HG02973 (cell line): ENCODE measurements around the gene F8.
"Not testable (repeated sequence)": the region's sequence is repeated elsewhere in the genome, so short reads cannot be mapped to it uniquely, and the experiment has no call there.

Source experiments
- ATAC-seq: cut with Tn5 transposase; IDR thresholded peaks from one replicate; pipeline ENCODE4 v1.9.1; 2021; ENCODE audit warnings: moderate library complexity; ENCODE audit not compliant: unreplicated experiment

The F8 gene

DNA sequence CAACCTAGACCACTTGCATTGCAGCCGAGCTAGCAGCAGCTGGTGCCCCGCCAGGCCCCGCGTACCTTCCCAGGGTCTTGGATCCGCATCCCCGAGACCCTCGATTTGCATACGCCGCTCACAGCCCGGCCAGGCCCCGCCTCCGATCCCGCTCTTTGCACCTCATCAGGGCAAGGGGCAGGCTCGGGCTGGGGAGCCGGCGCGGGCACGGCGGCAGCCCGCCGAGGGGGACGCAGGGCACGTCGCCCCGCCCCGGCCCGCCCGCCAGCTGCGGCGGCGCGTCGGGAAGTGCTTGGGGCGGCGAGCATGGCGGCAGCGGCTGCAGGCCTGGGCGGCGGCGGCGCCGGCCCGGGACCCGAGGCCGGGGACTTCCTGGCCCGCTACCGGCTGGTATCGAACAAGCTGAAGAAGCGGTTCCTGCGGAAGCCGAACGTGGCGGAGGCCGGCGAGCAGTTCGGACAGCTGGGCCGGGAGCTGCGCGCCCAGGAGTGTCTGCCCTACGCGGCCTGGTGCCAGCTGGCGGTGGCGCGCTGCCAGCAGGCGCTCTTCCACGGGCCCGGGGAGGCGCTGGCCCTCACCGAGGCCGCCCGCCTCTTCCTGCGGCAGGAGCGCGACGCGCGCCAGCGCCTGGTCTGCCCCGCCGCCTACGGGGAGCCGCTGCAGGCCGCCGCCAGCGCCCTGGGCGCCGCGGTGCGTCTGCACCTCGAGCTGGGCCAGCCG lies 136.3 kb downstream of the F8 start, which contains the start of gene F8A1:
TSS of gene F8A1 (plus strand) at position 287 of the 720 bp plus-strand sequence. CDS start at position 307, 20 bp downstream.
- ATAC-seq = peak; percentile 59

DNA sequence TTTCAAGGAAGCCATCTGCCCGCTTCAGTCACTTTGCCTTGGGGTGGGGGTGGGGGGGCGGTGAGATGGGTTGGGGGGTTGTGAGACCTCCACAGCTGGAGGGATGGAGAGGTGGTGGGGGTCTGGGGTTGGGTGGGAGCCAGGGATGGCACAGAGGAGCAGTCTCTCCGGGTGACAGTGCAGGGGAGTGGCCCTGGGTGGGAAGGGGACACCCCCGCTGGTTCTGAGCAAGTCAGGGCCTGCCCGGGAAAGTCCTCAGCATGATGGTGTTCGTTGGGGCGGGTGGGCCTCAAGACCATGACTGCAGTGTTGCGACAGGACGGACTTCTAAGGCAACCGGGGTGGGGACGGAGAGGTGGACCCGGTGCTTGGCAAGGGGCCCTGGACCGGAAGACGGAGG lies 137.0 kb downstream of the F8 start:
- ATAC-seq = not testable (repeated sequence)

DNA sequence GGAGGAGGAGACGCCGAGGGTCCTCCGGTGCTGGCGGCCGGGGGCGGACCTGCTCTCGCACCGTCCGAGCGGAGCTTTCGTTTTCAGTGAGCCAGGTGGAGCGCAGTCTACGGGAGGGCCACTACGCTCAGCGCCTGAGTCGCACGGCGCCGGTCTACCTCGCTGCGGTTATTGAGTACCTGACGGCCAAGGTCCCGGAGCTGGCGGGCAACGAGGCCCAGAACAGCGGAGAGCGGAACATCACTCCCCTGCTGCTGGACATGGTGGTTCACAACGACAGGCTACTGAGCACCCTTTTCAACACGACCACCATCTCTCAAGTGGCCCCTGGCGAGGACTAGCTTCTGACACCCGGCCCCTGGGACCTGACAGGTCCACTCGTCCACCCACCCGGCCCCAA lies 137.5 kb downstream of the F8 start:
- ATAC-seq = not testable (repeated sequence)

DNA sequence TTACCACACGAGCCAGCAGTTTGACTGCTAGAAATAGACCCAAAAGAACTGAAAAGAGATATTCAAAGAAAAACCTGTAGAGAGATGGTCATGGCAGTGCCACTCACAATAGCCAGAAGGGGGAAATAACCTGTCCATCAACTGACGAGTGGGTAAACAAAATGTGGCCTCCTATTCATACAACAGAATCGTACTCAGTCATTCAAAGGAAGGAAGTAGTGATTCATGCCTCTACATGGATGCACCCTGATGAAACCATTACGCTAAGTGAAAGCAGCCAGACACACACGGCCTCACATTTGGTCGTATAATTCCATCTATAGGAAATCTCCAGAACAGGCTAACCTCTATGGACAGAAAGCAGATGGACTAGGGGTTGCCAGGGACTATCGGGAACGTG lies 138.5 kb downstream of the F8 start:
- not testable (repeated sequence) for ATAC-seq

DNA sequence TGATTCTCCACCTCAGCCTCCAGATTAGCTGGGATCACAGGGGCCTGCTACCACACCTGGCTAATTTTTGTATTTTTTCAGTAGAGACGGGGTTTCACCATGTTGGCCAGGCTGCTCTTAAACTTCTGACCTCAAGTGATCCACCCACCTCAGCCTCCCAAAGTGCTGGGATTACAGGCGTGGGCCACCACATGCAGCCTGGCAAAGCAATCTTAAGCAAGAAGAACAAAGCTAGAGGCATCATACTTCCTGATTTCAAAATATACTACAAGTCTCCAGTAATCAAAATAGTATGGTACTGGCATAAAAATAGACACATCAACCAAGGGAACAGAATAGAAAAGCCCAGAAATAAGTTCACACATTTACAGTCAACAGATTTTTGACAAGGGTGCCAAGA lies 149.2 kb downstream of the F8 start:
- no peak for ATAC-seq

DNA sequence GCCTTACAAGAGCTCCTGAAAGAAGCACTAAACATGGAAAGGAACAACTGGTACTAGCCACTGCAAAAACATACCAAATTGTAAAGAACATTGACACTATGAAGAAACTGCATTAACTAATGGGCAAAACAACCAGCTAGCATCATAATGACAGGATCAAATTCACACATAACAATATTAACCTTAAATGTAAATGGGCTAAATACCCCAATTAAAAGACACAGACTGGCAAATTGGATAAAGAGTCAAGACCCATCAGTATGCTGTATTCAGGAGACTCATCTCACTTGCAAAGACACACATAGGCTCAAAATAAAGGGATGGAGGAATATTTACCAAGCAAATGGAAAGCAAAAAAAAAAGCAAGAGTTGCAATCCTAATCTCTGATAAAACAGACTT lies 154.0 kb downstream of the F8 start:
- not testable (repeated sequence) for ATAC-seq

DNA sequence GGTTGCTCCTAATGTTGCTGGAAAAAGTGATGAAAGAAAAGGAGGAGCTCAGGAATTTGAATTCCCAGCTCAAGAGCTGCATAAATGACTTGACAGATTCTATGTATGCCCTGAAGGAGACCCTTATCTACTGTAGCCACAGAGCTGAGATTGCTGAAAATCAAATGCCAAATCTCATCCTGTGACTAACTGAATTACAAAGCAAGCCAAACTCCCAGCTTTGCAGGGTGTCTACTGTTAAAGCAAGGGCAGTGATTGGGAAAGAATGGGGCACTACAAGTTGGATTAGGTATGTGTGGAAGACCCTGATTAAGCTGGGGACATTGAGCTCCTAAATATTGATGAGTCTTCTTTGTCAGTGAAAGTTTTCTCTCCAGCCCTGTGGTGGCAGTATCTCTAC lies 167.3 kb downstream of the F8 start:
- no peak for ATAC-seq

DNA sequence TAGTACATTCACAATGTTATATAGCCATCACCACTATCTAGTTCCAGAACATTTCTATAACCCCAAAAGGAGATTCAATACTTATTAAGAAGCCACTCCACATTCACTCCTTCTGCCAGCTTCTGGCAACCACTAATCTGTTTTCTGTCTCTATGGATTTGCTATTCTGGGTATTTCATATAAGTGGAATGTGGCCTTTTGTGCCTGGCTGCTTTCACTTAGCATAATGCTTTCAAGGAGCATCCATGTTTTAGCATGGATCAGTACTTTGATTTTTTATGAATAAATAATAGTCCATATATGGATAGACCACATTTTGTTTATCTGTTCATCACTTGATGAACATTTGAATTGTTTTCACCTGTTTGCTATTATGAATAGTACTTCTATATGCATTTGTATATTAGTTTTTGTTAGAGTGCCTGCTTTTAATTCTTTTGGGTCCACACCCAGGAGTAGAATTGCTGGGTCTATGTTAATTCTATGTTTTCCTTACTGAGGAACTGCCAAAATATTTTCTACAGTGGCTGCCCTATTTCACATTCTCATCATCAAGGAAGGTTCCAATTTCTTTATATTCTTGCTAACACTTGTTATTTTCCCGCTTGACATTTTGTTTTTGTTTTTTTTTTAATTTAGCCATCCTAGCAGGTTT lies 171.4 kb downstream of the F8 start:
- no peak for ATAC-seq

DNA sequence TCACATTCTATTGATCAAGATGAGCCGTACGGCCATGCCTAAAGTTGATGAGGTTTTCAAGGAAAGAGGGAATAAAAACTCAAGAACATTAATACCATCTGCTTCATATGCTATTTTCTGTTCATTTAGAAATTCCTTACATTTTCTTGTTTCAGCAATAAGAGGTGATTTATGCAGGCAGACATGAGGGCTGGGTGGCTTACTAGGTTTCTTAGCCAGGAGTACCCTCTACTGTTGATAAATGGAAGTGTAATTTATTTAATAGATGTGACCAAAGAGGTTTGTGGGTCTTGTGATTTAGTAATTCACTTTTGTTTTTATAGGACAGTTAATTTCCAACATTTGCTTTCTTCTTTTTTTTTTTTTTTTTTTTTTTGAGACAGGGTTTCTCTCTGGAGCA lies 181.7 kb downstream of the F8 start:
- no peak for ATAC-seq

DNA sequence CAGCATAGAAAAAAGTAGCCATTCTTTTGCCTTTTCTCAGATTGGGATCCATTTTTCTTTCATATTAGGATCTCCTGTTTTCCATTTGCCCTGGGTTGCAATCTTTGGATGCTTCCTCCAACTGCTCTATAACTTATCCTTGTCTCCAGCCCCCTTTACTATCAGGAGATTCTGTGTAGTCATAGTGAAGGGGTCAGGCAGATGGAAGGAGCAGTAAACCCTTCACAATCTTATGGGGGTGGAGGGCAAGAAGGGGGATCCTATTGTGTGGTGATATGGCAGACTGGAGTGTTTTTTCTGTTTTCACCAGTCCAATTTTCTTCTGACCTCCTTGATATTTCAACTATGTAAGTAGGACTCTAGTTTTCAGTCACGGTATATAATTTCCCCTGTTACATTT lies 186.4 kb downstream of the F8 start:
- no peak for ATAC-seq

DNA sequence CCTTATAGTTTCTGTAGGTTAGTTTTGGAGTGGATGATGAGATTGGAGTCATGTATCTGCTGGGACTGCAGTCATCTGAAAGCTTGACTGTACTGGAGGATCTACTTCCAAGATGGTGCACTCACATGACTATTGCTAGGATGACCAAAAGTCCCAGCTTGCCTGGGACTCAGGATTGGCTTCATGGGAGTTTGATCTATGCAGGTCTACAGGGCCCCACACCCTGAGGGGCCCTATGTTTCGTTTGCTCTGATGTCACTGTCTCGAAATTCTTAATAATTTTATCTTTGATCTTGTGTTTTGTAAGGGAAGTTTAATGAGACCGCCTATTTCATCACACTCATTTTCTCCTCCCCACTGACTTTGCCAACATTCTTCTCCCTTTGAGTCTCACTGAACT lies 188.0 kb downstream of the F8 start, which contains the start of gene SMIM9:
TSS of gene SMIM9 (minus strand) at position 101 of the 400 bp plus-strand sequence. CDS start 3,806 bp downstream, outside the sequence.
- no peak for ATAC-seq

DNA sequence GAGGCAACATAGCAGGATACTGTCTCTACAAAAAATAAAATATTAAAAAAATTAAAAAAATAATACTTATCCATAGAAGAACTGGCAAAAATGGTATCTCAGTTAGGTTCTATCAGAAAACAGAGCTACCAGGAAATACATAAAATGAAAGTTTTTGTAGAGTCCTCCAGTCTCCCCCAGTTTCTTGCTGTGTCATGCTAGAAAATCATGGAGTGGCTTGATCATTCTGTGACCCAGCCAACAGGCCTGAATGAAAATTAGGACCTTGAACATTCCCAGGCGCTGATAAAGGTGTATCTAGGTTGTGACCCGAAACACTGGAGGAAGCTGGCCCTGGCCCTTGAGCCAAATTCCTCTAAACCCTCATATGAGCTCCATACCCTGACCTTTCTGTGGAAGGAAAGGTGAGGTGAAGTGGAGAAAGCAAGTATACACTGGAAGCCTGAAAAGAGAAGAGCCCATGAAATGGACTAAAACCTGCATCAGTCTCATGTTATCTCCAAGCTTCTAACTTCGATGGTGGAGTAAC lies 188.7 kb downstream of the F8 start:
- no peak for ATAC-seq

DNA sequence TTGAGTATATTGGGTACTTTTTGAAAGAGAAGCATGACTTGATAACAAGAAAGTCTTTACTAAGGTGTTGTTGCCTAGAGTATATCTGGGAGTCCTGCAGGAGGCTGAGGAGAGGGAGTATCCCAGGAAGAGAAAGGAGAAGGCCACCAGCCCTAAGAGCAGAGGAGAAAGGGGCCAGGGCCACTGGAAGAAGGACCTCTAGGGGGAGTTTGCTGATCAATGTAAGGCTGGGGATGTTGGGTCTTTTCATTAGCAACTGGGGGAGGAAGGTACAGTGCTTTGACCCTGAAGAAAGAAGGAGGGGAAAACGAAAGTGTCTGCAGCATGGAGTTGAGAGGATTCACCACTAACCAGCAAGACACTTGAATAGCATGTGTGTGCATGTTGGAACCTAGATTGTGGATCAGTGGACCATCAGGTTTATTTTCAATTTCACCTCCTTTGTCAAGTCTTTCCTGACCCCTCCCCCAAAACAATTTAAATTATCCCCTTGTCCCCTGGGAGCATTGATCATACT lies 192.5 kb downstream of the F8 start:
- ATAC-seq = no peak

DNA sequence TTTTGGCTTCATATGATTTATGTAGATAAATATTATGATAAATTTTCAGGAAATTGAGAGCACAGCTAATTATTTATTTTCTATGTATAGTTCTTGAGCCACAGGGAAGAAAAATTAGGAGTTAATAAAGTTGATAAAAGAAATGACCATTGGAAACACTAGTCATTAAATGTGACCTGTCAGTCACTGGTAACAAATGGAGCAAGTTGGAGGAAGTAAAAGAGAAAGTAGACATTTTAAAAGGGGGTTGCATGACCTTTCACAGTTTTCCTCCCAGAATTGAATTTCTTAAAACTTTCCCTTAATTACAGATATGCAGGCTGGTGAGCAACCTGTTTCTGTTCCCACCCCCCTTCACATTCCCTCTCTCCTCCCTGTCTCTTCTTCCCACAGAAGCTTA lies 193.4 kb downstream of the F8 start:
- no peak for ATAC-seq

DNA sequence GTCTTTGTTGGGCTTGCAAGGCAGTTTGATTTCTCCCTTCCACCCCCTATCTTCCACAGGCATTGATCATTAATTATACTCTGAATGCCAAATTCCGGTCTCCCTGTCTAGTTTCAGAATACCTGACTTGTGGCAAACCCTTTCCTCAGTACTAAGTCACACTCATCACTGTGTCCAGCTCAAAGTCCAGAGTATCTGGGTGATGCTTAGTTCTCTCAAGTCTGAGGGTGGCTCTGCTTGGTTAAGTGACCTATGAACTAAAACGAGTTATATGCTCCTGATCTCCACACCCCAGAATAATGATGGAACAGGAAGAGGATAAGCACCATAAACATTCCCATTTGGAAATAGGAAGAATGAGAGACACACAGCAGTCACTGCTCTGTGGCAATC lies 194.5 kb downstream of the F8 start:
- no peak for ATAC-seq

DNA sequence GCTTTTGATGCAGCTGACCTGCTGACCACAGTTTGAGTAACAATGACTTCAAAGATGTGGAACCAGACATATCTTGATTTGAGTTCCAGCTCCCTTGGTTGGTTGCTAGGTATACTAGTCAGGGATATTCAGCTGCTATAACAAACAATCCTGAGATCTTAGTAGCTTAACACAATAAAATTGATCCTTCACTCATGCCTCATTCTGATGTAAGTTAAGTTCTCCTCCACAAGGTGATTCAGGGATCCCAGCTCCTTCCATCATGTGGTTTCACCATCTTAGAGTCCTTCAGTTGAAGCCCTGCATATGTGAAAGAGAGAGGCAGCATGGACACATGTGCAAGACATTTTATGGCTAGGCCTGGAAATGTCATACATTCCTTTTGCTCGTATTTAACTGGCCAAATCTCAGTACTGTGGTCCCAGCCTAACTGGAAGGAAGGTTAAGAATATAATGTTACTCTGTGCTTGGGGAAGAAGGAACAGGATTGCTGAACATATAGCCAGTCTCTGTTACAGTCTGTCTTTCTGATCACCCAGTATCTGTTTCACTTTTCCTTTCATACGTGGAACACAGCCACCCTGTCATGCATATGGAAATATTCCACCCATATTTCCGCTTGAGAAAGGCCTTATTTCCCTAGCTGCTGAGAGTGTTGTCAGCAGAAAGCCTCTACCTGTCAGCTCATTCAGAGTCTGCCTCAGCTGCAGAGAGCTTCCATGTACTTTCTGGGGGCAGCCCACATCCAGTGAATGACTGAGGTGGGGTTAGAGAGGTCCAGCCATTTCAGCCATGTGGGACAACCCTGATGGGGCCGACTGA lies 195.1 kb downstream of the F8 start:
- peak; percentile 96 for ATAC-seq

DNA sequence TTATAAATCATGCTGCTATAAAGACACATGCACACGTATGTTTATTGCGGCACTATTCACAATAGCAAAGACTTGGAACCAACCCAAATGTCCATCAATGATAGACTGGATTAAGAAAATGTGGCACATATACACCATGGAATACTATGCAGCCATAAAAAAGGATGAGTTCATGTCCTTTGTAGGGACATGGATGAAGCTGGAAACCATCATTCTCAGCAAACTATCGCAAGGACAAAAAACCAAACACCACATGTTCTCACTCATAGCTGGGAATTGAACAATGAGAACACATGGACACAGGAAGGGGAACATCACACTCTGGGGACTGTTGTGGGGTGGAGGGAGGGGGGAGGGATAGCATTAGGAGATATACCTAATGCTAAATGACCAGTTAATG lies 196.9 kb downstream of the F8 start:
- not testable (repeated sequence) for ATAC-seq

DNA sequence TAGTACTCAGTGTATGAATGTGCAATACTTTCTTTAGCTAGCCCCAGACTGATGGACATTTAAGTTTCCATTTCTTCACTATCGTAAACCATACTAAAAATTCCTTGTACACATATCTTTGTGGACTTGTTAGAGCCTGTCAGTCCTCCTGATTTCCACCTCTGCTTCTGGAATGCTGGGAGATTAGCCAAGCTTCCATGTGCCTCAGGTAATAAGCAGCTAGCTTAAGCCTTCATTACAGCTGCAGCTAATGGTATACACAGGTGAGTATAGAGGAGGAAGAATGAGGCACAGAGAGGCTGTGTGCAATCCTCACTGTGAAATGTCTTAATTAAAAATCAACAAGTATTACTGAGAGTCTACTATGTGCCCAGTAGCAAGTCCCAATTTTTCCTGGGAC lies 197.9 kb downstream of the F8 start:
- no peak for ATAC-seq

DNA sequence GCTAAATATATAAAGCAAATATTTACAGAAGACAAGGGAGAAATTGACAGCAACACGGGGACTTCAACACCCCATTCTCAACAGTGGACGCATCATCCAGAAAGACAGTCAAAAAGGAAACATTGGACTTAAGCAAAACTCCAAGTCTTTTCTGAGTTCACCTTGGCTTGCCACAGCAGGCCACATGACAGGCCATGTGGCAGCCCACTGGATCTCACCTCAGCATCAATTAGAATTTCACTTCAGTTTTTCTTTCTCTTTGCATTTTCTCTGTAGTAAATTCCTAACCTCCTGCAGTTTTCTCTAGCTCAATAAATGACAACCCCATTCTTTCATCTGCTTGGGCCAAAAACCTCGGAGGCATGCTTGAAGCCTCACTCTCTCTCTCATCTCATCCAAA lies 200.5 kb downstream of the F8 start:
- ATAC-seq = no peak

DNA sequence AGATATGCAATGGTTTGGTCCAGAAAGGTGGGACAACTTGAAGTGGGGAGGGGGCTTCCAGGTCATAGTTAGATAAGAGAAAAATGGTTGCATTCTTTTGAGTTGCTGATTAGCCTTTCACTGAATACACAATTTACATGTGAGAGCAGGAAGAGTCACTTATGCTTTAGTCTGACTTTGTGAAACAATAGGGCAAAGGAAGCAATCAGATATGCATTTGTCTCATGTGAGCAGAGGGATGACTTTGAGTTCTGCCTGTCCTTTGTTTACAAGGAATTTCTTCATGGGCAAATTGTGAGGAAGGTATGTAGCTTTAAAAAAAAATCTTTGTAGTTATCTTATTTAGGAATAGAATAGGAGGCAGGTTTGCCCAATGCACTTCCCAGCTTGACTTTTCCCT lies 201.0 kb downstream of the F8 start:
- no peak for ATAC-seq

DNA sequence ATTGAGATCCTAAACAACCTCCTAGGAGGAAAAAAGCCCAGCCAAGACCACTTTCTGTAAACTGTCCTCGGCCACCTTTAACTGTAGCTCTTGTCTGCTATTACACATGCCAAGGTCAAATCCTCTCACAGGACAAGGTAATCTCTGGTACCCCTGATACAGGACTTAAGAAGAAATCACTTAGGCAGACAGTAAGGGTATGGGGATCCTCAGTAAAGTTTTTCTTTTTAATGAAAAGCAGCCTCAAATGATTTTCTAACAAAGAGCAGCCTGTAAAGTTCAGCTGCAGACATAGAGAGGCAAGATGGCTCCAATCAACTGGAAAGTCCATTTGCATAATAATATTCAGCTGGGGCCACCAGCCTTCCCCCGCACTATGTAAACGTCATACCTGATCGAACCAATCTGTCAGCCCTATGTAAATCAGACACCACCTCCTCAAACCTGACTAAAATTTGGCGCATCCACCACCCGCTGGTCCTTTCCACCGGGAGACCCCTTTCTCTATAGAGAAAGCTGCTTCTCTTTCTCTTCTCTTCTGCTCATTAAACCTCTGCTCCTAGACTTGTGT lies 202.7 kb downstream of the F8 start:
- ATAC-seq = no peak
